ENCODE results near the gene RALGAPB. TPM values are rescaled to one million over a fixed set of nuclear protein-coding genes. Genes with fewer than 3 reads are reported as not detected.

Gene RALGAPB
- total and polyA plus RNA-seq, 2 experiments from 2014 or later, result 10.2 to 40.4 TPM

GRCh38 chr20:38620441-38620840, 147.8 kb downstream of the RALGAPB start:
- Mint-ChIP-seq H3K27me3 (ENCODE audit: insufficient read depth, low read depth, poor library complexity) (peaks cover 4% of the 10 kb centered on the region), H3K4me1 (peaks cover 18% of the 10 kb centered on the region; the same call in 2 of the 3 replicates), H3K9me3 (0 out of 3 replicates have a peak, but pooled peaks cover 4% of the 10 kb centered on the region), H3K27ac (no peak overlapping the region), H3K4me3 (no peak overlapping the region), H3K36me3 (ENCODE audit: low read depth) (0 out of 3 replicates have a peak, but pooled peaks cover 3% of the 10 kb centered on the region)
- H3K79me2 ChIP-seq (replicated peaks; ENCODE audit: insufficient read depth), result no peaks in the 10 kb centered on the region
- H3K4me2 ChIP-seq, result no peak overlapping the region
- no peak for DNase-seq (ENCODE audit: low spot score)
- no peaks in the 10 kb centered on the region for H3F3A ChIP-seq (replicated peaks; ENCODE audit: low read depth)
- H3K27ac ChIP-seq (ENCODE audit: low read depth), result no peak overlapping the region
- no peaks in the 10 kb centered on the region for H3K4me1 ChIP-seq (ENCODE audit: insufficient read depth)
- H3K4me3 ChIP-seq, result no peak overlapping the region
- H3K36me3 ChIP-seq (ENCODE audit: insufficient read depth), result no peaks in the 10 kb centered on the region
- H4K20me1 ChIP-seq (replicated peaks; ENCODE audit: insufficient read depth), result no peaks in the 10 kb centered on the region
- no peaks in the 10 kb centered on the region for H3K27me3 ChIP-seq (ENCODE audit: insufficient read depth)
- TF ChIP-seq EZH2phosphoT487 (IDR thresholded peaks at IDR 0.05; ENCODE audit: unreplicated experiment) (no peak), CREB1 (CRISPR knock-in tag; IDR thresholded peaks at IDR 0.05; ENCODE audit: low read depth) (no peak), EZH2 (IDR thresholded peaks at IDR 0.05; ENCODE audit: low read depth, unreplicated experiment) (no peak), ZNF114 (CRISPR knock-in tag; IDR thresholded peaks at IDR 0.05) (no peak), POLR2AphosphoS5 (IDR thresholded peaks at IDR 0.05; ENCODE audit: low read depth) (no peak), STAT1 (IDR thresholded peaks at IDR 0.05; ENCODE audit: unreplicated experiment) (no peak), ETS1 (IDR thresholded peaks at IDR 0.05) (no peak), REST (IDR thresholded peaks at IDR 0.05; ENCODE audit: unreplicated experiment) (no peak)
- H3K9me2 ChIP-seq (ENCODE audit: insufficient read depth), result no peaks in the 10 kb centered on the region
- no peak; the same call in 2 of the 3 replicates for ATAC-seq
- peak overlapping the region; percentile 50 for H2AFZ ChIP-seq

- Histone ChIP-seq H3K4me1 (ENCODE audit: insufficient read depth) (no peaks in the 10 kb centered on the region), H3F3A (replicated peaks; ENCODE audit: low read depth) (no peaks in the 10 kb centered on the region), H3K4me2 (no peak overlapping the region), H2AFZ (no peak overlapping the region), H3K9me2 (ENCODE audit: insufficient read depth) (no peaks in the 10 kb centered on the region), H4K20me1 (replicated peaks; ENCODE audit: insufficient read depth) (no peaks in the 10 kb centered on the region), H3K79me2 (replicated peaks; ENCODE audit: insufficient read depth) (no peaks in the 10 kb centered on the region), H3K27ac (ENCODE audit: low read depth) (no peak overlapping the region), H3K4me3 (no peak overlapping the region), H3K36me3 (ENCODE audit: insufficient read depth) (no peaks in the 10 kb centered on the region), H3K27me3 (ENCODE audit: insufficient read depth) (no peaks in the 10 kb centered on the region)
- Mint-ChIP-seq H3K4me1 (peaks cover 15% of the 10 kb centered on the region; the same call in 2 of the 3 replicates), H3K27me3 (ENCODE audit: insufficient read depth, low read depth, poor library complexity) (peaks cover 4% of the 10 kb centered on the region), H3K9me3 (0 out of 3 replicates have a peak, but pooled peaks cover 4% of the 10 kb centered on the region), H3K36me3 (ENCODE audit: low read depth) (0 out of 3 replicates have a peak, but pooled peaks cover 3% of the 10 kb centered on the region), H3K4me3 (no peak overlapping the region), H3K27ac (no peak overlapping the region)
- ATAC-seq (no peak), DNase-seq (ENCODE audit: low spot score) (no peak)
- TF ChIP-seq CTCF (conservative IDR thresholded peaks at IDR 0.05; ENCODE audit: low read depth in 2 of 2), result no peak
- TF ChIP-seq CREB1 (CRISPR knock-in tag; IDR thresholded peaks at IDR 0.05; ENCODE audit: low read depth), result no peak
- TF ChIP-seq STAT1 (IDR thresholded peaks at IDR 0.05; ENCODE audit: unreplicated experiment), result no peak
- TF ChIP-seq NANOG (IDR thresholded peaks at IDR 0.05; ENCODE audit: borderline replicate concordance), result no peak
- TF ChIP-seq JUNB (IDR thresholded peaks at IDR 0.05; ENCODE audit: unreplicated experiment), result no peak
- no peak for TF ChIP-seq POLR2AphosphoS5 (IDR thresholded peaks at IDR 0.05; ENCODE audit: low read depth)
- no peak for TF ChIP-seq EZH2 (IDR thresholded peaks at IDR 0.05; ENCODE audit: low read depth, unreplicated experiment)
- no peak for TF ChIP-seq REST (IDR thresholded peaks at IDR 0.05; ENCODE audit: unreplicated experiment)
- no peak for TF ChIP-seq ZNF114 (CRISPR knock-in tag; IDR thresholded peaks at IDR 0.05)
Measured at GRCh38 chr20:38623061-38623460, 150.4 kb downstream of the RALGAPB start.

All from GM23338 (cell line).